ENCODE results near the gene DNAJB13.

The DNAJB13 gene

GRCh38 chr11:74018331-74019005 lies 67.6 kb downstream of the DNAJB13 start:
- no peak overlapping the region for H3K27ac ChIP-seq
- no peak overlapping the region for H3K4me3 ChIP-seq (IDR thresholded peaks at IDR 0.05; ENCODE audit: insufficient read depth, low read depth, low read length)
- no peak for TF ChIP-seq CTCF (conservative IDR thresholded peaks at IDR 0.05; ENCODE audit: low read depth, low read length)
- peaks cover 6% of the 10 kb centered on the region for H3K4me1 ChIP-seq (ENCODE audit: low read depth, poor library complexity, severe bottlenecking)
- no peak overlapping the region for H3K4me2 ChIP-seq
- no peaks in the 10 kb centered on the region for H3K36me3 ChIP-seq (ENCODE audit: insufficient read depth)
- H3K27me3 ChIP-seq (ENCODE audit: insufficient read depth, low read depth), result no peaks in the 10 kb centered on the region
- no peaks in the 10 kb centered on the region for H3K79me2 ChIP-seq (ENCODE audit: insufficient read depth, low read depth)
- H2AFZ ChIP-seq (ENCODE audit: low read depth), result no peak overlapping the region
- H4K20me1 ChIP-seq (ENCODE audit: insufficient read depth), result no peaks in the 10 kb centered on the region
- H3K9ac ChIP-seq, result no peak overlapping the region

GRCh38 chr11:74019104-74019738 lies 68.4 kb downstream of the DNAJB13 start:
- H2AFZ ChIP-seq (ENCODE audit: low read depth), result no peak overlapping the region
- no peaks in the 10 kb centered on the region for H3K27me3 ChIP-seq (ENCODE audit: insufficient read depth, low read depth)
- no peaks in the 10 kb centered on the region for H3K36me3 ChIP-seq (ENCODE audit: insufficient read depth)
- H3K4me1 ChIP-seq (ENCODE audit: low read depth, poor library complexity, severe bottlenecking), result peaks cover 6% of the 10 kb centered on the region
- no peak overlapping the region for H3K4me2 ChIP-seq
- H3K27ac ChIP-seq, result no peak overlapping the region
- H3K4me3 ChIP-seq (IDR thresholded peaks at IDR 0.05; ENCODE audit: insufficient read depth, low read depth, low read length), result no peak overlapping the region
- H3K9ac ChIP-seq, result no peak overlapping the region
- H4K20me1 ChIP-seq (ENCODE audit: insufficient read depth), result no peaks in the 10 kb centered on the region
- H3K79me2 ChIP-seq (ENCODE audit: insufficient read depth, low read depth), result no peaks in the 10 kb centered on the region
- no peak for TF ChIP-seq CTCF (conservative IDR thresholded peaks at IDR 0.05; ENCODE audit: low read depth, low read length)

GRCh38 chr11:74019860-74020259 lies 69.0 kb downstream of the DNAJB13 start:
- Histone ChIP-seq H3K9ac (no peak overlapping the region), H3K27ac (no peak overlapping the region), H4K20me1 (ENCODE audit: insufficient read depth) (no peaks in the 10 kb centered on the region), H3K4me2 (no peak overlapping the region), H3K4me3 (IDR thresholded peaks at IDR 0.05; ENCODE audit: insufficient read depth, low read depth, low read length) (no peak overlapping the region), H2AFZ (ENCODE audit: low read depth) (no peak overlapping the region), H3K27me3 (ENCODE audit: insufficient read depth, low read depth) (no peaks in the 10 kb centered on the region), H3K4me1 (ENCODE audit: low read depth, poor library complexity, severe bottlenecking) (peaks cover 4% of the 10 kb centered on the region), H3K79me2 (ENCODE audit: insufficient read depth, low read depth) (no peaks in the 10 kb centered on the region), H3K36me3 (ENCODE audit: insufficient read depth) (no peaks in the 10 kb centered on the region)
- no peak for TF ChIP-seq CTCF (conservative IDR thresholded peaks at IDR 0.05; ENCODE audit: low read depth, low read length)

All from KMS-11 (cell line).